Kidney tubule cell (primary cell): ENCODE measurements around the gene TESK2.
"Not testable (repeated sequence)": the region's sequence is repeated elsewhere in the genome, so short reads cannot be mapped to it uniquely, and the experiment has no call there.

Experiments
- DNase-seq: peaks from one replicate; pipeline ENCODE4 v3.0.0-alpha.2; 2018; ENCODE audit warnings: low spot score

TESK2 gene

GRCh38 chr1:45411510-45411899, 79.5 kb downstream of the TESK2 start:
- no peak for DNase-seq

- no peak for DNase-seq
Measured at GRCh38 chr1:45410850-45411509, 80.0 kb downstream of the TESK2 start.

- no peak for DNase-seq
Measured at GRCh38 chr1:45409276-45409675, 81.7 kb downstream of the TESK2 start.

GRCh38 chr1:45407629-45408287, 83.2 kb downstream of the TESK2 start:
- no peak for DNase-seq

GRCh38 chr1:45405636-45406035, 85.3 kb downstream of the TESK2 start:
- DNase-seq: no peak

GRCh38 chr1:45403718-45404117, 87.2 kb downstream of the TESK2 start:
- no peak for DNase-seq

GRCh38 chr1:45403298-45403697, 87.7 kb downstream of the TESK2 start:
- no peak for DNase-seq

GRCh38 chr1:45401524-45401923, 89.4 kb downstream of the TESK2 start:
- DNase-seq: no peak

- DNase-seq: no peak
Measured at GRCh38 chr1:45400049-45400448, 90.9 kb downstream of the TESK2 start.

- no peak for DNase-seq
Measured at GRCh38 chr1:45397285-45397684, 93.7 kb downstream of the TESK2 start.

- no peak for DNase-seq
Measured at GRCh38 chr1:45395582-45395981, 95.4 kb downstream of the TESK2 start.

- no peak for DNase-seq
Measured at GRCh38 chr1:45395051-45395450, 95.9 kb downstream of the TESK2 start.

GRCh38 chr1:45394342-45394741, 96.6 kb downstream of the TESK2 start:
- no peak for DNase-seq

GRCh38 chr1:45393718-45394302, 97.2 kb downstream of the TESK2 start:
- DNase-seq: no peak

- DNase-seq: no peak
Measured at GRCh38 chr1:45386219-45386618, 104.7 kb downstream of the TESK2 start.

GRCh38 chr1:45385302-45385701, 105.7 kb downstream of the TESK2 start:
- no peak for DNase-seq

- not testable (repeated sequence) for DNase-seq
Measured at GRCh38 chr1:45384213-45384612, 106.8 kb downstream of the TESK2 start.

- DNase-seq: no peak
Measured at GRCh38 chr1:45383191-45383590, 107.8 kb downstream of the TESK2 start.

- DNase-seq: no peak
Measured at GRCh38 chr1:45381243-45381642, 109.7 kb downstream of the TESK2 start.

- no peak for DNase-seq
Measured at GRCh38 chr1:45380730-45381129, 110.2 kb downstream of the TESK2 start.

GRCh38 chr1:45380125-45380524, 110.8 kb downstream of the TESK2 start:
- no peak for DNase-seq

- no peak for DNase-seq
Measured at GRCh38 chr1:45379524-45379923, 111.4 kb downstream of the TESK2 start.

GRCh38 chr1:45378184-45378583, 112.8 kb downstream of the TESK2 start:
- no peak for DNase-seq
